ENCODE measurements around the gene NKX3-2.

DNA sequence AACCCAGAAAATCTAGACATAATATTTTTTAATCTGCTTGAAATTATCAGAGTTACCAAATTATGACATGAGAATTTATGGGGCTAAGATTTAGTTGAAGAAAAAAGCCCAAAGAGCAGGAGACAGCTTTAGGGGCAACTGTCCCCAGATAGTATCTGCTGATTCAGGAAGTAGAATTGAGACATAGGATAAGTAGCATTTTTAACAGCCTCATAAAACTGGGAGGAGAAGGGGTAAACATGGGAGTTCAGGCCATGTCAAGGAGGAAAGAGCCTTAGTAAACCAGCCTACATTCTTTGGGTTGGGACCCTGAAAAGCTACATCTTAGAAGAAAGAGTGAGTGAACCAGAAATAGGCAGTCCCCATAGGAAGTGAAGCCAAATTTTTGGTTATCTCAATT is 50.5 kb downstream of the NKX3-2 start:
- no peak for TF ChIP-seq EZH2phosphoT487 (IDR thresholded peaks at IDR 0.05; ENCODE audit: borderline replicate concordance, low read length)
- TF ChIP-seq, protein P1, sequence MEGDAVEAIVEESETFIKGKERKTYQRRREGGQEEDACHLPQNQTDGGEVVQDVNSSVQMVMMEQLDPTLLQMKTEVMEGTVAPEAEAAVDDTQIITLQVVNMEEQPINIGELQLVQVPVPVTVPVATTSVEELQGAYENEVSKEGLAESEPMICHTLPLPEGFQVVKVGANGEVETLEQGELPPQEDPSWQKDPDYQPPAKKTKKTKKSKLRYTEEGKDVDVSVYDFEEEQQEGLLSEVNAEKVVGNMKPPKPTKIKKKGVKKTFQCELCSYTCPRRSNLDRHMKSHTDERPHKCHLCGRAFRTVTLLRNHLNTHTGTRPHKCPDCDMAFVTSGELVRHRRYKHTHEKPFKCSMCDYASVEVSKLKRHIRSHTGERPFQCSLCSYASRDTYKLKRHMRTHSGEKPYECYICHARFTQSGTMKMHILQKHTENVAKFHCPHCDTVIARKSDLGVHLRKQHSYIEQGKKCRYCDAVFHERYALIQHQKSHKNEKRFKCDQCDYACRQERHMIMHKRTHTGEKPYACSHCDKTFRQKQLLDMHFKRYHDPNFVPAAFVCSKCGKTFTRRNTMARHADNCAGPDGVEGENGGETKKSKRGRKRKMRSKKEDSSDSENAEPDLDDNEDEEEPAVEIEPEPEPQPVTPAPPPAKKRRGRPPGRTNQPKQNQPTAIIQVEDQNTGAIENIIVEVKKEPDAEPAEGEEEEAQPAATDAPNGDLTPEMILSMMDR (conservative IDR thresholded peaks at IDR 0.05; ENCODE audit: low read depth, low read length): no peak
- TF ChIP-seq EZH2 (IDR thresholded peaks at IDR 0.05; ENCODE audit: low read length, unreplicated experiment): no peak
